DMS53 (cell line): ENCODE results near the gene MAPKAPK3.

Source experiments
- DNase-seq: peaks from one replicate; lab custom pipeline; 2025; lab: John Stamatoyannopoulos, UW

MAPKAPK3 gene

GRCh38 chr3:50689558-50689957, 72.6 kb downstream of the MAPKAPK3 start:
- no peak for DNase-seq

DNA sequence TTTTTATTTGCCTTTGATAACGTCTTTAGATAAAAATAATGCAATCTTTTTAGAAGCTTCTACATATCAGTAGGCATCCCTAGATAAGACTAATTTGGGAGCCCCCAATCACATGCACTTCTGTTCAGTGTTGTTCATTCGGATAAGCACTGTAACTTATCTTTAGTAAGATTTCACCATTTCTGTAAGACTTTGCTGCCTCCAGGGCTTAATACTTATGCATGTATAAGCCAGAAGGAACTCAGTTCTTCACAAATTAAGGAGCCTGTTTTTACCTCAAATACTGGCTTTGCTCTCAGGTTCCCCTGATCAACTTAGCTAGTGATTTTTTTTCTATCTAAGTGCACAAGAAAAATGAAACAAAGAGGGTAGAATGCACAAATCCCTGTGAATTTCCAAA, 78.1 kb downstream of the MAPKAPK3 start:
- no peak for DNase-seq

DNA sequence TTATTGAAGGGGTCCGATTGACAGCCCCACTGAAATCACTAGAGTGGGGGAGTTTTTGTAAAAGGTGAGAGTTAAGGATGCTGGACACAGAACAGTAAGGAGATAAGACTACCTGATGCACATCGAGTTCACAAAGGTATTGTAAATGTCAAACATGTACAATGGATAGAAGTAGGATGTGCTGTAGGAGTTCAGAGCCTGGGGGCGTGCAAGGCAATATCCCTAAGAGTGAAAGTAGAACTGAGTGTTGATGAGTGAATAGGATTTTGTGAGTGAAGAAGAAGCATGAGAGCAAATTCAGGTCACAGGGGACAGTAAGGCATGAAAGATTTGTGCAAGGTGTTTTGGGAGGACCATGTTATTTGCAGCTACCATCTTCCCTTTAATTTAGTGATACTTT, 79.3 kb downstream of the MAPKAPK3 start:
- no peak for DNase-seq

- DNase-seq: no peak
These were observed 81.3 kb downstream of the MAPKAPK3 start for GRCh38 chr3:50698269-50698668.
